ENCODE measurements around the gene LTB4R2. TPM values are rescaled to one million over a fixed set of nuclear protein-coding genes. Genes with fewer than 3 reads are reported as not detected.
A peak's percentile ranks its signal among the peaks of the same experiment; 100 is the strongest.

LTB4R2 gene
- total RNA-seq, 1 donor from 2014 or later, result 13.3 TPM

DNA sequence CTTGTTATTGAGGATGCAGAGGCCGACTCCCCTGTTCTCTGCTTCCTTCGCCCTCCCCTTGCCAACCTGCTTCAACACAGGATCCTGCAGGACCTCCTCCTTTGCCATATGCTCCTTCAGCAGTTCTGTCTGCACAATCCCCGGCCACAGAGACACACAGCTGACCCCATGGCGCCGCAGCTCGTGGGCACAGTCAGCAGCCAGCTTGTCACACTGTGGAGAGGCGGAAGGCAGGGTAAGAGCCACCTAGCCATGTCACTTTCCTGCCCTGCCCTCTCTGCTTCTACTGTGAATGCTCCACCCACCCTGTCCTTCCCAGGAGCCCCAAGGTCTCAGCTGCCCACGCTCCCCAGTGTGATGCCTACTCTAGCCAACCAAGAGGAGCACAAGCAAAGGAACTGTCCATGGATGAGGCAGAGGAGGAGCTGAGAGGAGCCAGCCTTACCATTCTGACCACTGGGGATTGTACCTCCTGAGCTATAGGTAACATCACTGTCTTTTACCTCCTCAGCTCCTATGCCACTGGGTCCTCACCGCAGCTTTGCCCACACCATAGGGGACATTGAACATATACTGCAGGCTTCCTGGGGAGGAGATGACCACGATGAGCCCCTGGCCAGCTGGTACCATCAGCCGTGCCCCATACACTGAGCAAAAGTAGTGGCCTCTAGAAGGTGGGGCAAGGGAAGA, 17.7 kb upstream of the LTB4R2 start:
- Mint-ChIP-seq H3K27ac (ENCODE audit: unreplicated experiment) (no peak overlapping the region), H3K4me3 (ENCODE audit: unreplicated experiment) (no peak overlapping the region), H3K9me3 (ENCODE audit: unreplicated experiment) (no peaks in the 10 kb centered on the region), H3K36me3 (ENCODE audit: low read depth, unreplicated experiment) (peaks cover 28% of the 10 kb centered on the region), H3K4me1 (ENCODE audit: unreplicated experiment) (peaks cover 2% of the 10 kb centered on the region), H3K27me3 (ENCODE audit: unreplicated experiment) (peaks cover 5% of the 10 kb centered on the region)
- no peak for DNase-seq (ENCODE audit: low spot score)
- TF ChIP-seq, protein P1, sequence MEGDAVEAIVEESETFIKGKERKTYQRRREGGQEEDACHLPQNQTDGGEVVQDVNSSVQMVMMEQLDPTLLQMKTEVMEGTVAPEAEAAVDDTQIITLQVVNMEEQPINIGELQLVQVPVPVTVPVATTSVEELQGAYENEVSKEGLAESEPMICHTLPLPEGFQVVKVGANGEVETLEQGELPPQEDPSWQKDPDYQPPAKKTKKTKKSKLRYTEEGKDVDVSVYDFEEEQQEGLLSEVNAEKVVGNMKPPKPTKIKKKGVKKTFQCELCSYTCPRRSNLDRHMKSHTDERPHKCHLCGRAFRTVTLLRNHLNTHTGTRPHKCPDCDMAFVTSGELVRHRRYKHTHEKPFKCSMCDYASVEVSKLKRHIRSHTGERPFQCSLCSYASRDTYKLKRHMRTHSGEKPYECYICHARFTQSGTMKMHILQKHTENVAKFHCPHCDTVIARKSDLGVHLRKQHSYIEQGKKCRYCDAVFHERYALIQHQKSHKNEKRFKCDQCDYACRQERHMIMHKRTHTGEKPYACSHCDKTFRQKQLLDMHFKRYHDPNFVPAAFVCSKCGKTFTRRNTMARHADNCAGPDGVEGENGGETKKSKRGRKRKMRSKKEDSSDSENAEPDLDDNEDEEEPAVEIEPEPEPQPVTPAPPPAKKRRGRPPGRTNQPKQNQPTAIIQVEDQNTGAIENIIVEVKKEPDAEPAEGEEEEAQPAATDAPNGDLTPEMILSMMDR (IDR thresholded peaks at IDR 0.05; ENCODE audit: unreplicated experiment), result no peak

DNA sequence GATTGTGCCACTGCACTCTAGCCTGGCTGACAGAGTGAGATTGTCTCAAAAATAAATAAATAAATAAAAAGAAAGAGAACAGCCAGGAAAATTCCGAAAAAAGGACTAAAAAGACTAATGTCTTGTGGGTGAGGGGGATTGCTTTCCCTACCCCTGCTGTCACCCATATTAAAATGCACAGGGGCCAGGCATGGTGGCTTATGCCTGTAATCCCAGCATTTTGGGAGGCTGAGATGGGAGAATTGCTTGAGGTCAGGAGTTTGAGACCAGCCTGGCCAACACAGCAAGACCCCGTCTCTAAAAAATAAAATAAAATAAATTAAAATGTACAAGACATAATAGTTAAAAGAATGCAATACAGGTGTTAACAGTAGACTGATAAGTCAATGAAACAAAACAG, 16.4 kb upstream of the LTB4R2 start:
- H3K4me1 Mint-ChIP-seq (ENCODE audit: unreplicated experiment), result peaks cover 7% of the 10 kb centered on the region
- TF ChIP-seq, protein P1 (IDR thresholded peaks at IDR 0.05; ENCODE audit: unreplicated experiment), result no peak
- no peak overlapping the region for H3K4me3 Mint-ChIP-seq (ENCODE audit: unreplicated experiment)
- peaks cover 32% of the 10 kb centered on the region for H3K36me3 Mint-ChIP-seq (ENCODE audit: low read depth, unreplicated experiment)
- DNase-seq (ENCODE audit: low spot score), result no peak
- no peak overlapping the region for H3K27ac Mint-ChIP-seq (ENCODE audit: unreplicated experiment)
- H3K27me3 Mint-ChIP-seq (ENCODE audit: unreplicated experiment), result peaks cover 3% of the 10 kb centered on the region
- H3K9me3 Mint-ChIP-seq (ENCODE audit: unreplicated experiment), result no peaks in the 10 kb centered on the region

DNA sequence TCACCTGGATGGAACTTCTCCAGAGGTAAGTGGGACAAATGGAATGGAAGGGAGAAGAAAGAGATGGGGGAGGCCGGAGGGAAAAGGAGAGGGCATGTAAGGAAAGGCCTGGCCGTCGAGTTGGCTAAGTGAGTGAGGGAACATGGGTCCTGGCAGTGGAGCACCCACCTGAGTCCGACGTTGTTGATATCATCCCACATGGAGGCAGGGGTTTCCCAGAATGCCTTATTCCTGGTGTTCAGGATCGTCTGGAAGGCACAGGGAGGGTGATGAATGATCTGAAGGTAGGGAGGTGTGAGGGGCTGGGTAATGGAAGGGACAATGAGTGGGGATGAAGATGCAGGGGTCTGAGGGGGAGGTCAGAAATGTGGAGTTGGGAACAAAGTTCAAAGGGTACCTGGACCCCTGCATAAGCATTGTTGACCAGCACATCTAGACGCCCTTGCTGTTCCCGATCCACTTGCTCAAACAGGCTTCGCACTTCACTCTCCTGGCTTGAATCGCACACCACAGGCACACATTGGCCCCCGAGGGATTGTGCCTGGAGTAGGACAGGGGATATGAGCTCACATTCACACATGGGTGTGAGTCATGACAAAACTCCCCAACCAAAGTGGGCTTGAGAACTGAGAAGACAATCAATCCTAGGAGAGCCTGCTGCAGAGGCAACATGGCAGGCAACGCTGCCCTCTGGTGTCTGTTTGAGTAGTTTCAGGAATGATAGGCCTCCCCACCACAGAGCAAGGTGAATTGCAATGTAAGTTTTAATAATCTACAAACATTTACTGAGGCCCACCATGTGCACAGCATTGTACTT, 13.4 kb upstream of the LTB4R2 start:
- TF ChIP-seq, protein P1 (IDR thresholded peaks at IDR 0.05; ENCODE audit: unreplicated experiment), result no peak
- H3K9me3 Mint-ChIP-seq (ENCODE audit: unreplicated experiment), result no peaks in the 10 kb centered on the region
- peaks cover 23% of the 10 kb centered on the region for H3K36me3 Mint-ChIP-seq (ENCODE audit: low read depth, unreplicated experiment)
- H3K27ac Mint-ChIP-seq (ENCODE audit: unreplicated experiment), result no peak overlapping the region
- peaks cover 12% of the 10 kb centered on the region for H3K27me3 Mint-ChIP-seq (ENCODE audit: unreplicated experiment)
- peak overlapping the region; percentile 68 for H3K4me3 Mint-ChIP-seq (ENCODE audit: unreplicated experiment)
- DNase-seq (ENCODE audit: low spot score), result peak; percentile 64
- H3K4me1 Mint-ChIP-seq (ENCODE audit: unreplicated experiment), result peaks cover 24% of the 10 kb centered on the region

DNA sequence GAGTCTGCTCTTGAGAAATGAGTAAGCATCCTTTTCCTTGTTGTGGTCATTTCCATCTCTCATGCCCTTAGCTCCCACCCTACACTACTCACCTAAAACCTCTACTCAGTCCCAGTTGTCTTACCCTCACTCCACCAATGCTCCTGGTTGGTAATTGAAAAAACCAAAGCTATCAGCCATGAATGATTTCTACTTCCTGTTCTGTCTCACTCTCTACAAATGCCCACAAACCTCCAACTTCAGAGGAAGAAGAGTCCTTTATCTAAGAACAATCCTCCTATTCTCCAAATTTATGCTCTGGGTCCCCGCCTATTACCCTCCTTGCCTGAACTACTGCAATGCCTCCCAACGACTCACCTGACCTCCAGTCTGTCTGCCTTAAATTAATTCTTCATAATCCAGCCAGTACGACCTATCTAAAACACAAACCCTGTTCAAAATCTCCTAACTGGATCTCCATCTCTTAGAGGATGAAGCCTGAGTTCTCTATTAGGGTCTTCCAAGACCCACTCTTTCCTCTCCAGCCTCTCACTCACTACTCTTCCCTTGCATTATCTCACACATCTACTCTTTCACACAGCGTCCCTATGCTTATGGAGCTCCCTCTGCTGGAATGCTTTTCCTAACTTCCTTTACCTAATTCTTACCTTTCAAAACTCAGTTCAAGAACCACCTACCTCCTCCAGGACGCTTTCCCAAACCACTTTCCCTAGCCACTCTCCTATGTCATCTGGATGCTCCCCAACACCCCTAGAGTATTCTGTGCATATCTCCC, 12.6 kb upstream of the LTB4R2 start:
- Mint-ChIP-seq H3K36me3 (ENCODE audit: low read depth, unreplicated experiment) (peaks cover 23% of the 10 kb centered on the region), H3K27ac (ENCODE audit: unreplicated experiment) (peak overlapping the region; percentile 33), H3K4me3 (ENCODE audit: unreplicated experiment) (peak overlapping the region; percentile 57), H3K4me1 (ENCODE audit: unreplicated experiment) (peaks cover 24% of the 10 kb centered on the region), H3K9me3 (ENCODE audit: unreplicated experiment) (no peaks in the 10 kb centered on the region), H3K27me3 (ENCODE audit: unreplicated experiment) (peaks cover 12% of the 10 kb centered on the region)
- TF ChIP-seq, protein P1 (IDR thresholded peaks at IDR 0.05; ENCODE audit: unreplicated experiment), result no peak
- no peak for DNase-seq (ENCODE audit: low spot score)
